HepG2 (cell line): ENCODE data around the gene ESYT2. TPM values are rescaled to one million over a fixed set of nuclear protein-coding genes. Genes with fewer than 3 reads are reported as not detected.

Source experiments
- DNMT1 ChIP-seq: sonication (generic); formaldehyde crosslinking; IDR thresholded peaks from 2 replicates; pipeline ENCODE4 v1.5.1; 2020; ENCODE audit warnings: mild to moderate bottlenecking, missing genetic modification reagents
- DNMT3B ChIP-seq: conservative IDR thresholded peaks from 2 replicates; pipeline ENCODE4 v1.6.1; 2016; ENCODE audit warnings: missing biosample characterization, control low read depth
- HINFP ChIP-seq: sonication (generic); formaldehyde crosslinking; IDR thresholded peaks from 2 replicates; pipeline ENCODE4 v1.4.0; 2020; ENCODE audit warnings: low read depth, mild to moderate bottlenecking, missing genetic modification reagents
- KDM3A ChIP-seq: IDR thresholded peaks from 2 replicates; pipeline ENCODE4 v1.6.1; 2018; ENCODE audit warnings: low read depth, missing compliant biosample characterization
- KLF11 ChIP-seq: IDR thresholded peaks from 2 replicates; pipeline ENCODE4 v1.6.1; 2016; ENCODE audit warnings: missing compliant biosample characterization
- MYC ChIP-seq: sonication (generic); formaldehyde crosslinking; IDR thresholded peaks from 2 replicates; pipeline ENCODE4 v1.9.0; 2021; ENCODE audit warnings: missing genetic modification reagents, borderline replicate concordance
- NFATC3 ChIP-seq: sonication (generic); formaldehyde crosslinking; IDR thresholded peaks from 2 replicates; pipeline ENCODE4 v1.5.1; 2020; ENCODE audit warnings: mild to moderate bottlenecking, missing genetic modification reagents
- NFE2L1 ChIP-seq: sonication (generic); formaldehyde crosslinking; IDR thresholded peaks from 2 replicates; pipeline ENCODE4 v1.4.0; 2020; ENCODE audit warnings: missing genetic modification reagents, mild to moderate bottlenecking, borderline replicate concordance
- REL ChIP-seq: sonication (generic); formaldehyde crosslinking; conservative IDR thresholded peaks from 2 replicates; pipeline ENCODE4 v1.8.0; 2022; ENCODE audit warnings: mild to moderate bottlenecking, missing genetic modification reagents, moderate library complexity
- ZBTB14 ChIP-seq: sonication (generic); formaldehyde crosslinking; IDR thresholded peaks from 2 replicates; pipeline ENCODE4 v1.4.0; 2020; ENCODE audit warnings: missing genetic modification reagents
- ZNF256 ChIP-seq: sonication (generic); formaldehyde crosslinking; conservative IDR thresholded peaks from 2 replicates; pipeline ENCODE4 v1.4.0; 2020; ENCODE audit warnings: missing genetic modification reagents
- ZNF496 ChIP-seq: sonication (generic); formaldehyde crosslinking; IDR thresholded peaks from 2 replicates; pipeline ENCODE4 v1.8.1; 2023; ENCODE audit warnings: mild to moderate bottlenecking, moderate library complexity, missing genetic modification reagents; ENCODE audit not compliant: insufficient replicate concordance
- ZNF562 ChIP-seq: sonication (generic); formaldehyde crosslinking; IDR thresholded peaks from 2 replicates; pipeline ENCODE4 v1.8.0; 2022; ENCODE audit warnings: missing genetic modification reagents, borderline replicate concordance
- ZNF605 ChIP-seq: sonication (generic); formaldehyde crosslinking; IDR thresholded peaks from 2 replicates; pipeline ENCODE4 v1.8.0; 2022; ENCODE audit warnings: mild to moderate bottlenecking, missing genetic modification reagents
- polyA plus RNA-seq, 8 experiments: library from polyadenylated mRNA; depleted of rRNA in 3 of 8; stranded (reverse) in 7 of 8; unstranded in 1 of 8; fragments of >200 nt; fragmentation: Illumina TruSeq in 4 of 8; extraction: Trizol in 4 of 8; gene quantifications; 2 replicates each; pipeline versions ENCODE4 v1.2.1 to v1.2.3, GENCODE V29; 2011 to 2016; ENCODE audit warnings: low read depth in 4 of 8, missing spikeins in 1 of 8, mixed read lengths in 1 of 8; ENCODE audit not compliant: insufficient read depth in 1 of 8
- total RNA-seq, 5 experiments: library from RNA; depleted of rRNA; stranded (reverse); fragments of >200 nt; fragmentation: Illumina TruSeq; extraction: Trizol; gene quantifications; 2 replicates each; pipeline ENCODE4 v1.2.3, GENCODE V29; 2016; ENCODE audit warnings: low read depth in 1 of 5
- TF ChIP-seq, protein P1 (sequence below): sonication (generic); formaldehyde crosslinking; IDR thresholded peaks from 2 replicates; pipeline ENCODE4 v1.4.0; 2020; ENCODE audit warnings: missing genetic modification reagents
- TF ChIP-seq, protein P2 (sequence below): sonication (generic); formaldehyde crosslinking; IDR thresholded peaks from 2 replicates; pipeline ENCODE4 v1.5.1; 2020; ENCODE audit warnings: missing genetic modification reagents, mild to moderate bottlenecking, borderline replicate concordance

Gene ESYT2
- total and polyA plus RNA-seq, 2 of the 13 experiments (the other 11 are each of a cell fraction or from before 2014, with no cell fraction given): 28.5 to 37.3 TPM

- no peak for TF ChIP-seq ZNF496 (CRISPR knock-in tag)
- TF ChIP-seq ZNF256 (CRISPR knock-in tag): no peak
- no peak for TF ChIP-seq ZNF605 (CRISPR knock-in tag)
- TF ChIP-seq, protein P1, sequence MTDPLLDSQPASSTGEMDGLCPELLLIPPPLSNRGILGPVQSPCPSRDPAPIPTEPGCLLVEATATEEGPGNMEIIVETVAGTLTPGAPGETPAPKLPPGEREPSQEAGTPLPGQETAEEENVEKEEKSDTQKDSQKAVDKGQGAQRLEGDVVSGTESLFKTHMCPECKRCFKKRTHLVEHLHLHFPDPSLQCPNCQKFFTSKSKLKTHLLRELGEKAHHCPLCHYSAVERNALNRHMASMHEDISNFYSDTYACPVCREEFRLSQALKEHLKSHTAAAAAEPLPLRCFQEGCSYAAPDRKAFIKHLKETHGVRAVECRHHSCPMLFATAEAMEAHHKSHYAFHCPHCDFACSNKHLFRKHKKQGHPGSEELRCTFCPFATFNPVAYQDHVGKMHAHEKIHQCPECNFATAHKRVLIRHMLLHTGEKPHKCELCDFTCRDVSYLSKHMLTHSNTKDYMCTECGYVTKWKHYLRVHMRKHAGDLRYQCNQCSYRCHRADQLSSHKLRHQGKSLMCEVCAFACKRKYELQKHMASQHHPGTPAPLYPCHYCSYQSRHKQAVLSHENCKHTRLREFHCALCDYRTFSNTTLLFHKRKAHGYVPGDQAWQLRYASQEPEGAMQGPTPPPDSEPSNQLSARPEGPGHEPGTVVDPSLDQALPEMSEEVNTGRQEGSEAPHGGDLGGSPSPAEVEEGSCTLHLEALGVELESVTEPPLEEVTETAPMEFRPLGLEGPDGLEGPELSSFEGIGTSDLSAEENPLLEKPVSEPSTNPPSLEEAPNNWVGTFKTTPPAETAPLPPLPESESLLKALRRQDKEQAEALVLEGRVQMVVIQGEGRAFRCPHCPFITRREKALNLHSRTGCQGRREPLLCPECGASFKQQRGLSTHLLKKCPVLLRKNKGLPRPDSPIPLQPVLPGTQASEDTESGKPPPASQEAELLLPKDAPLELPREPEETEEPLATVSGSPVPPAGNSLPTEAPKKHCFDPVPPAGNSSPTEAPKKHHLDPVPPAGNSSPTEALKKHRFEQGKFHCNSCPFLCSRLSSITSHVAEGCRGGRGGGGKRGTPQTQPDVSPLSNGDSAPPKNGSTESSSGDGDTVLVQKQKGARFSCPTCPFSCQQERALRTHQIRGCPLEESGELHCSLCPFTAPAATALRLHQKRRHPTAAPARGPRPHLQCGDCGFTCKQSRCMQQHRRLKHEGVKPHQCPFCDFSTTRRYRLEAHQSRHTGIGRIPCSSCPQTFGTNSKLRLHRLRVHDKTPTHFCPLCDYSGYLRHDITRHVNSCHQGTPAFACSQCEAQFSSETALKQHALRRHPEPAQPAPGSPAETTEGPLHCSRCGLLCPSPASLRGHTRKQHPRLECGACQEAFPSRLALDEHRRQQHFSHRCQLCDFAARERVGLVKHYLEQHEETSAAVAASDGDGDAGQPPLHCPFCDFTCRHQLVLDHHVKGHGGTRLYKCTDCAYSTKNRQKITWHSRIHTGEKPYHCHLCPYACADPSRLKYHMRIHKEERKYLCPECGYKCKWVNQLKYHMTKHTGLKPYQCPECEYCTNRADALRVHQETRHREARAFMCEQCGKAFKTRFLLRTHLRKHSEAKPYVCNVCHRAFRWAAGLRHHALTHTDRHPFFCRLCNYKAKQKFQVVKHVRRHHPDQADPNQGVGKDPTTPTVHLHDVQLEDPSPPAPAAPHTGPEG (CRISPR knock-in tag): no peak
- peak; percentile 93 for TF ChIP-seq MYC (CRISPR knock-in tag)
- TF ChIP-seq DNMT3B: no peak
- peak; percentile 76; the same call in 1 of the 2 replicates for TF ChIP-seq DNMT1 (CRISPR knock-in tag)
- TF ChIP-seq, protein P2, sequence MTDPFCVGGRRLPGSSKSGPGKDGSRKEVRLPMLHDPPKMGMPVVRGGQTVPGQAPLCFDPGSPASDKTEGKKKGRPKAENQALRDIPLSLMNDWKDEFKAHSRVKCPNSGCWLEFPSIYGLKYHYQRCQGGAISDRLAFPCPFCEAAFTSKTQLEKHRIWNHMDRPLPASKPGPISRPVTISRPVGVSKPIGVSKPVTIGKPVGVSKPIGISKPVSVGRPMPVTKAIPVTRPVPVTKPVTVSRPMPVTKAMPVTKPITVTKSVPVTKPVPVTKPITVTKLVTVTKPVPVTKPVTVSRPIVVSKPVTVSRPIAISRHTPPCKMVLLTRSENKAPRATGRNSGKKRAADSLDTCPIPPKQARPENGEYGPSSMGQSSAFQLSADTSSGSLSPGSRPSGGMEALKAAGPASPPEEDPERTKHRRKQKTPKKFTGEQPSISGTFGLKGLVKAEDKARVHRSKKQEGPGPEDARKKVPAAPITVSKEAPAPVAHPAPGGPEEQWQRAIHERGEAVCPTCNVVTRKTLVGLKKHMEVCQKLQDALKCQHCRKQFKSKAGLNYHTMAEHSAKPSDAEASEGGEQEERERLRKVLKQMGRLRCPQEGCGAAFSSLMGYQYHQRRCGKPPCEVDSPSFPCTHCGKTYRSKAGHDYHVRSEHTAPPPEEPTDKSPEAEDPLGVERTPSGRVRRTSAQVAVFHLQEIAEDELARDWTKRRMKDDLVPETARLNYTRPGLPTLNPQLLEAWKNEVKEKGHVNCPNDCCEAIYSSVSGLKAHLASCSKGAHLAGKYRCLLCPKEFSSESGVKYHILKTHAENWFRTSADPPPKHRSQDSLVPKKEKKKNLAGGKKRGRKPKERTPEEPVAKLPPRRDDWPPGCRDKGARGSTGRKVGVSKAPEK (CRISPR knock-in tag): no peak
- TF ChIP-seq KDM3A (CRISPR knock-in tag): peak; percentile 64; the same call in 1 of the 2 replicates
- no peak for TF ChIP-seq KLF11 (CRISPR knock-in tag)
- peak; percentile 73 for TF ChIP-seq REL
- peak; percentile 94 for TF ChIP-seq HINFP
- TF ChIP-seq NFE2L1 (CRISPR knock-in tag): no peak
- TF ChIP-seq ZNF562 (CRISPR knock-in tag): no peak
- TF ChIP-seq NFATC3 (CRISPR knock-in tag): no peak
- TF ChIP-seq ZBTB14 (CRISPR knock-in tag): peak; percentile 99
These were observed 124.6 kb downstream of the ESYT2 start, which contains the start of gene NCAPG2 (continued) for GRCh38 chr7:158704524-158705233.
